ENCODE measurements around the gene EOLA2.
"Not testable (repeated sequence)": the region's sequence is repeated elsewhere in the genome, so short reads cannot be mapped to it uniquely, and the experiment has no call there.

DNA sequence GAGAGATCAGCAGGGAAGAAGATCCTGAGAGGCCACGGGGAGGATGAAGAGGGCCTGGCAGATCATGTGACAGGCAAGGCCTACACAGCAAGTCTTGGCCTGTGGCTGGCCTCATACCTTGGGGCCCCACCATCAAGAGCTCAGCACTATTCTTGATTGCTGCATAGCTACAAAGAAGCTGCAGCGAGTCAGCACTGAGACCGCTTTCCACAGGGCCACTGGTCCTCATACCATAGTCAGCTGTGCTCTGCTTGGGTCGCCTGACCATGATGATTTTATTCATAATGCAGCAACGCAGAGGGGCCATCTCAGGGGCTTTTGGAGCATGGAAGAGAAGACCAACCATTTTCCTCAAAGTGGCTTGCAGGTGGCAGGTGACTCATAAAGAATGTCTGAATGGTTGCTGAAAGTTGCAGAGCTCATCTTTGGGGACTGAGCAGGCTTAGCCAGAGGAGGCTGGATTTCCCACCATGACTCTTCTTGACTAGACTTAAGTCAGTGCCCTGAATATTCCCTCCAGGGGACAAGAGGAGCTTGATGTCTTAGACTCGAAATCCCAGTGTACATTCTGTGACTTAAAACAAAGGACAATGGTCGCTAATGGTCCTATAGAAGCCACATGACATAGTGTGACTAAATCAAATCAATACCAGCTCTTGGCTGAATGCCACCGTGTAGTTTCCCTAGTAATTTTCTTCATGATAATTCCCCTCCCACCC, 10.9 kb downstream of the EOLA2 start:
- TF ChIP-seq, protein P1, sequence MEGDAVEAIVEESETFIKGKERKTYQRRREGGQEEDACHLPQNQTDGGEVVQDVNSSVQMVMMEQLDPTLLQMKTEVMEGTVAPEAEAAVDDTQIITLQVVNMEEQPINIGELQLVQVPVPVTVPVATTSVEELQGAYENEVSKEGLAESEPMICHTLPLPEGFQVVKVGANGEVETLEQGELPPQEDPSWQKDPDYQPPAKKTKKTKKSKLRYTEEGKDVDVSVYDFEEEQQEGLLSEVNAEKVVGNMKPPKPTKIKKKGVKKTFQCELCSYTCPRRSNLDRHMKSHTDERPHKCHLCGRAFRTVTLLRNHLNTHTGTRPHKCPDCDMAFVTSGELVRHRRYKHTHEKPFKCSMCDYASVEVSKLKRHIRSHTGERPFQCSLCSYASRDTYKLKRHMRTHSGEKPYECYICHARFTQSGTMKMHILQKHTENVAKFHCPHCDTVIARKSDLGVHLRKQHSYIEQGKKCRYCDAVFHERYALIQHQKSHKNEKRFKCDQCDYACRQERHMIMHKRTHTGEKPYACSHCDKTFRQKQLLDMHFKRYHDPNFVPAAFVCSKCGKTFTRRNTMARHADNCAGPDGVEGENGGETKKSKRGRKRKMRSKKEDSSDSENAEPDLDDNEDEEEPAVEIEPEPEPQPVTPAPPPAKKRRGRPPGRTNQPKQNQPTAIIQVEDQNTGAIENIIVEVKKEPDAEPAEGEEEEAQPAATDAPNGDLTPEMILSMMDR (IDR thresholded peaks at IDR 0.05), result not testable (repeated sequence)
- not testable (repeated sequence) for TF ChIP-seq POLR2A (IDR thresholded peaks at IDR 0.05)

Data from testis (tissue), 2 donors.